Measurements from ENCODE around the gene SHCBP1L. TPM values are rescaled to one million over a fixed set of nuclear protein-coding genes. Genes with fewer than 3 reads are reported as not detected.
A peak's percentile ranks its signal among the peaks of the same experiment; 100 is the strongest.

SHCBP1L gene
- total and polyA plus RNA-seq, 9 of the 15 experiments (the other 6 are each of a cell fraction or from before 2014, with no cell fraction given), result not detected

GRCh38 chr1:182886985-182887384 lies 66.0 kb downstream of the SHCBP1L start:
- Histone ChIP-seq H3K4me1 (replicated peaks in 1 of 2; ENCODE audit: control insufficient read depth in 2 of 2, insufficient read depth in 2 of 2, low read length in 2 of 2) (no peaks in the 10 kb centered on the region), H4K20me1 (replicated peaks; ENCODE audit: control insufficient read depth, insufficient read depth, low read length) (peaks cover 8% of the 10 kb centered on the region; the same call in 1 of the 2 replicates), H3K27ac (ENCODE audit: extremely low read depth, low read depth, low read length) (no peak overlapping the region), H3K79me2 (ENCODE audit: control insufficient read depth, insufficient read depth, low read length) (no peaks in the 10 kb centered on the region; the same call in 2 of the 3 replicates), H3K9me1 (ENCODE audit: control insufficient read depth, insufficient read depth, low read length) (peaks cover 2% of the 10 kb centered on the region), H3K27me3 (ENCODE audit: control insufficient read depth in 2 of 2, insufficient read depth in 2 of 2, low read length in 2 of 2) (no peaks in the 10 kb centered on the region), H3K9ac (ENCODE audit: insufficient read depth in 1 of 2, low read depth in 2 of 2, low read length in 2 of 2) (no peak overlapping the region; a peak in 1 of 4 replicates), H3K9me3 (replicated peaks; ENCODE audit: control insufficient read depth, insufficient read depth, low read depth, low read length) (no peaks in the 10 kb centered on the region), H3K36me3 (ENCODE audit: control insufficient read depth, insufficient read depth, low read length) (peaks cover 71% of the 10 kb centered on the region), H3K4me2 (ENCODE audit: insufficient read depth, low read length) (no peak overlapping the region), H2AFZ (ENCODE audit: low read depth, low read length) (no peak overlapping the region), H3K4me3 (no peak overlapping the region)
- BruUV-seq (replicated peaks), result no TSS peak
- WGBS (ENCODE audit: insufficient coverage, low coverage, missing lambda C conversion rate), result 92% methylated on average over 11 of the region's 11 CpGs
- FAIRE-seq (no peak), DNase-seq (ENCODE audit: extremely low read depth in 1 of 4, low spot score in 3 of 4) (no peak), ATAC-seq (no peak)
- POLR2A ChIA-PET, result interaction anchor here (3.6 kb wide), 1 partner anchor 8 kb away, joined by 19 read pairs; no protein-coding TSS in a partner anchor
- intact Hi-C loops (cut with micrococcal nuclease) (loop anchor here (5.0 kb wide), 1 partner anchor 35 kb away; no protein-coding TSS in a partner anchor), in situ Hi-C loops (cut with MboI) (no loop called here)
- CTCF ChIA-PET (ENCODE audit: low intra/inter-chr PET ratio), result no interaction called here
- TF ChIP-seq ZBTB33 (CRISPR knock-in tag; IDR thresholded peaks at IDR 0.05) (peak; percentile 44; the same call in 1 of the 2 replicates), CBFB (CRISPR knock-in tag; IDR thresholded peaks at IDR 0.05) (no peak), ZKSCAN3 (CRISPR knock-in tag; IDR thresholded peaks at IDR 0.05) (no peak), ZNF140 (CRISPR knock-in tag; IDR thresholded peaks at IDR 0.05) (no peak), POLR2AphosphoS5 (IDR thresholded peaks at IDR 0.05; ENCODE audit: control insufficient read depth, insufficient read depth, low read depth, low read length) (0 out of 2 replicates have a peak, but pooled peaks have one; percentile 37), ETV6 (IDR thresholded peaks at IDR 0.05; ENCODE audit: borderline replicate concordance in 1 of 2, low read depth in 2 of 2, low read length in 1 of 2) (no peak), ETV6 (CRISPR knock-in tag; IDR thresholded peaks at IDR 0.05; ENCODE audit: borderline replicate concordance) (no peak), SUPT5H (IDR thresholded peaks at IDR 0.05) (0 out of 2 replicates have a peak, but pooled peaks have one; percentile 20)

Data from K562 (cell line).